Osteoblast (primary cell): ENCODE results near the gene EBI3. TPM values are rescaled to one million over a fixed set of nuclear protein-coding genes. Genes with fewer than 3 reads are reported as not detected.
"Not testable (repeated sequence)": the region's sequence is repeated elsewhere in the genome, so short reads cannot be mapped to it uniquely, and the experiment has no call there.

Experiments used
- DNase-seq: peaks from one replicate; pipeline ENCODE4 v3.0.0; 2011; ENCODE audit warnings: low spot score, mixed read lengths; ENCODE audit not compliant: insufficient read length; ENCODE audit errors: missing footprints
- H2AFZ ChIP-seq: 2 replicates; pipeline ENCODE4 v1.6.0; 2011; ENCODE audit warnings: mild to moderate bottlenecking, low read length
- H3K27ac ChIP-seq: 2 replicates; pipeline ENCODE4 v1.5.1; 2011; ENCODE audit warnings: mild to moderate bottlenecking, low read depth, low read length, moderate library complexity
- H3K27me3 ChIP-seq: 2 replicates; pipeline ENCODE4 v1.6.0; 2012; ENCODE audit warnings: mild to moderate bottlenecking, control low read depth, inconsistent platforms, low read length, moderate library complexity; ENCODE audit not compliant: insufficient read depth
- H3K36me3 ChIP-seq: 2 replicates; pipeline ENCODE4 v1.5.1; 2011; ENCODE audit warnings: mild to moderate bottlenecking, low read length, control low read depth, moderate library complexity; ENCODE audit not compliant: insufficient read depth
- H3K4me1 ChIP-seq: 2 replicates; pipeline ENCODE4 v1.5.1; 2011; ENCODE audit warnings: mild to moderate bottlenecking, low read length, control low read depth, moderate library complexity; ENCODE audit not compliant: insufficient read depth
- H3K4me2 ChIP-seq: 2 replicates; pipeline ENCODE4 v1.6.0; 2011; ENCODE audit warnings: mild to moderate bottlenecking, low read length; ENCODE audit not compliant: insufficient read depth
- H3K4me3 ChIP-seq: fragments of 200-600 bp; sonication (generic); 3 replicates; pipeline ENCODE4 v1.5.1; 2012; ENCODE audit warnings: mild to moderate bottlenecking, low read length, inconsistent platforms; ENCODE audit not compliant: insufficient read depth
- H3K79me2 ChIP-seq: 2 replicates; pipeline ENCODE4 v1.6.0; 2012; ENCODE audit warnings: mild to moderate bottlenecking, low read length, control low read depth, inconsistent platforms; ENCODE audit not compliant: insufficient read depth
- H3K9me3 ChIP-seq: 2 replicates; pipeline ENCODE4 v1.5.1; 2011; ENCODE audit warnings: low read depth, low read length, control low read depth
- H4K20me1 ChIP-seq: 2 replicates; pipeline ENCODE4 v1.6.0; 2012; ENCODE audit warnings: mild to moderate bottlenecking, low read length, control low read depth; ENCODE audit not compliant: insufficient read depth
- CTCF ChIP-seq: IDR thresholded peaks from 2 replicates; pipeline ENCODE4 v1.5.1; 2011; ENCODE audit warnings: mild to moderate bottlenecking, low read depth, low read length, moderate library complexity; ENCODE audit errors: extremely low read depth
- total RNA-seq: library from RNA; depleted of rRNA; stranded (reverse); fragments of >200 nt; gene quantifications from 2 replicates; pipeline ENCODE4 v1.2.3, GENCODE V29; 2012

Gene EBI3
- total RNA-seq, 1 donor = not detected

GRCh38 chr19:4279530-4280422 is 50.5 kb downstream of the EBI3 start:
- Histone ChIP-seq H3K36me3 (no peaks in the 10 kb centered on the region), H3K4me1 (no peaks in the 10 kb centered on the region), H3K79me2 (no peaks in the 10 kb centered on the region), H3K4me3 (no peak overlapping the region), H4K20me1 (no peaks in the 10 kb centered on the region), H2AFZ (no peak overlapping the region), H3K4me2 (no peak overlapping the region), H3K9me3 (no peaks in the 10 kb centered on the region), H3K27me3 (peaks cover 34% of the 10 kb centered on the region), H3K27ac (no peak overlapping the region)
- DNase-seq = peak; percentile 88
- TF ChIP-seq CTCF = no peak

GRCh38 chr19:4284176-4284958 is 55.0 kb downstream of the EBI3 start:
- Histone ChIP-seq H3K36me3 (no peaks in the 10 kb centered on the region), H4K20me1 (no peaks in the 10 kb centered on the region), H3K4me2 (no peak overlapping the region), H2AFZ (no peak overlapping the region), H3K4me3 (no peak overlapping the region), H3K27ac (no peak overlapping the region), H3K79me2 (no peaks in the 10 kb centered on the region), H3K9me3 (no peaks in the 10 kb centered on the region), H3K27me3 (peaks cover 24% of the 10 kb centered on the region), H3K4me1 (no peaks in the 10 kb centered on the region)
- DNase-seq = peak; percentile 92
- no peak for TF ChIP-seq CTCF

GRCh38 chr19:4284974-4285373 is 55.7 kb downstream of the EBI3 start:
- DNase-seq = peak; percentile 72
- Histone ChIP-seq H3K4me2 (no peak overlapping the region), H3K79me2 (no peaks in the 10 kb centered on the region), H3K9me3 (no peaks in the 10 kb centered on the region), H3K27ac (no peak overlapping the region), H2AFZ (no peak overlapping the region), H3K4me3 (no peak overlapping the region), H3K27me3 (peaks cover 18% of the 10 kb centered on the region), H3K36me3 (no peaks in the 10 kb centered on the region), H3K4me1 (no peaks in the 10 kb centered on the region), H4K20me1 (no peaks in the 10 kb centered on the region)
- TF ChIP-seq CTCF = no peak

GRCh38 chr19:4286141-4286540 is 56.8 kb downstream of the EBI3 start:
- not testable (repeated sequence) for H3K27ac ChIP-seq, H3K79me2 ChIP-seq, H3K36me3 ChIP-seq, H3K4me1 ChIP-seq, H3K4me3 ChIP-seq, H3K4me2 ChIP-seq, H2AFZ ChIP-seq, H3K27me3 ChIP-seq, DNase-seq, H4K20me1 ChIP-seq, H3K9me3 ChIP-seq

Other genes starting within 250 kb of the EBI3 start
- 2,656 and 2,968 TPM in 2 replicates for gene EEF2, start 244.1 kb upstream of the EBI3 start, total RNA-seq
- gene PIAS4, start 221.8 kb upstream of the EBI3 start, total RNA-seq = 14.7 and 21.4 TPM in 2 replicates
- gene ZBTB7A, start 162.6 kb upstream of the EBI3 start, total RNA-seq = 38.6 and 42.7 TPM in 2 replicates
- gene MAP2K2, start 105.4 kb upstream of the EBI3 start, total RNA-seq = 221 and 233 TPM in 2 replicates
- not detected in 2 replicates for gene CREB3L3, start 75.9 kb upstream of the EBI3 start, total RNA-seq
- 8.3 and 16.3 TPM in 2 replicates for gene SIRT6, start 47.0 kb upstream of the EBI3 start, total RNA-seq
- gene ANKRD24, start 46.8 kb upstream of the EBI3 start, total RNA-seq = 0.29 and 0.72 TPM in 2 replicates
- gene YJU2, start 17.6 kb downstream of the EBI3 start, total RNA-seq = 15.3 and 17.0 TPM in 2 replicates
- gene SHD, start 49.7 kb downstream of the EBI3 start, total RNA-seq = not detected in 2 replicates
- gene TMIGD2, start 72.9 kb downstream of the EBI3 start, total RNA-seq = not detected in 2 replicates
- 0.29 and 1.1 TPM in 2 replicates for gene FSD1, start 75.1 kb downstream of the EBI3 start, total RNA-seq
- 2.4 and 2.5 TPM in 2 replicates for gene STAP2, start 109.3 kb downstream of the EBI3 start, total RNA-seq
- gene MPND, start 114.0 kb downstream of the EBI3 start, total RNA-seq = 6.8 and 6.9 TPM in 2 replicates
- 83.2 and 84.9 TPM in 2 replicates for gene SH3GL1, start 171.0 kb downstream of the EBI3 start, total RNA-seq
- 3.6 and 5.6 TPM in 2 replicates for gene CHAF1A, start 173.1 kb downstream of the EBI3 start, total RNA-seq
- gene UBXN6, start 228.3 kb downstream of the EBI3 start, total RNA-seq = 120 and 136 TPM in 2 replicates
- 44.2 and 48.5 TPM in 2 replicates for gene HDGFL2, start 242.8 kb downstream of the EBI3 start, total RNA-seq